Activated CD4-positive, alpha-beta T cell treated with anti-CD3 and anti-CD28 coated beads for 48 hours (primary cell): ENCODE results near the gene MED17.

Experiments used
- DNase-seq: peaks from one replicate; pipeline ENCODE4 v3.0.0-alpha.2; 2020

MED17 gene

GRCh38 chr11:93820847-93821246 lies 36.8 kb downstream of the MED17 start:
- no peak for DNase-seq

GRCh38 chr11:93821617-93822016 lies 37.5 kb downstream of the MED17 start:
- no peak for DNase-seq

DNA sequence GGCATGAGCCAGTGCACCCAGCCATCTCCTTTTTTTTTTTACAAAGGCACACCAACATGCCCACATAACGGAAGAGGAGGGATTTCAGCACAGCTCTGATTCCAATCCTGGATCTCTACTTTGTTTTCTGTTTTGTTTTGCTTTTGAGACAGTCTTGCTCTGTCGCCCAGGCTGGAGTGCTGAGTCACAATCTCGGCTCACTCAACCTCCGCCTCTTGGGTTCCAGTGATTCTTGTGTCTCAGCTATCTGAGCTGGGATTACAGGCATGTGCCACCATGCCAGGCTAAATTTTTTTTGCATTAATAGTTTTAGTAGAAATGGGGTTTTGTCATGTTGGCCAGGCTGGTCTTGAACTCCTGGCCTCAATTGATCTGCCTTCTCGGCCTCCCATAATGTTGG lies 38.3 kb downstream of the MED17 start:
- DNase-seq: no peak

- DNase-seq: no peak
Observed at GRCh38 chr11:93823210-93823609, 39.1 kb downstream of the MED17 start.

GRCh38 chr11:93827363-93827762 lies 43.3 kb downstream of the MED17 start:
- no peak for DNase-seq

DNA sequence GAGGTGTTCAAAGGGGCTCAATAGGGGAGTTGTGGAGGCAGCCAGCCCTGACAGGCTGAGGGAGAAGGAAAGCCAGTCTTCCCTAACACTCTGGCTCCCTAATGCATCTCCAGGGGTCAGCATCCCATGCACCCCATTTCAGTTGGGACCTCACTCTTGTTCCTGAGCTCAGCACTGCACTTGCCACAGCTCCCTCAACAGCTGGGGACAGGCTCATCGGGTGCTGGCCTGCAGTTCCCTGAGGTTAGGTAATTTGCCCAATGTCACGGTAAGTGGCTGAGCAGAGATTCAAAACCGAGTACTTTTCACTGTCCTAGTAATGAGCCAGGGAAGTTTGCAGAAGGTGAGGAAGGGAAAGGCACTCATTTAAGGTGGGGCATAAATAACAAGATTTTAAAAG lies 45.5 kb downstream of the MED17 start:
- DNase-seq: no peak

DNA sequence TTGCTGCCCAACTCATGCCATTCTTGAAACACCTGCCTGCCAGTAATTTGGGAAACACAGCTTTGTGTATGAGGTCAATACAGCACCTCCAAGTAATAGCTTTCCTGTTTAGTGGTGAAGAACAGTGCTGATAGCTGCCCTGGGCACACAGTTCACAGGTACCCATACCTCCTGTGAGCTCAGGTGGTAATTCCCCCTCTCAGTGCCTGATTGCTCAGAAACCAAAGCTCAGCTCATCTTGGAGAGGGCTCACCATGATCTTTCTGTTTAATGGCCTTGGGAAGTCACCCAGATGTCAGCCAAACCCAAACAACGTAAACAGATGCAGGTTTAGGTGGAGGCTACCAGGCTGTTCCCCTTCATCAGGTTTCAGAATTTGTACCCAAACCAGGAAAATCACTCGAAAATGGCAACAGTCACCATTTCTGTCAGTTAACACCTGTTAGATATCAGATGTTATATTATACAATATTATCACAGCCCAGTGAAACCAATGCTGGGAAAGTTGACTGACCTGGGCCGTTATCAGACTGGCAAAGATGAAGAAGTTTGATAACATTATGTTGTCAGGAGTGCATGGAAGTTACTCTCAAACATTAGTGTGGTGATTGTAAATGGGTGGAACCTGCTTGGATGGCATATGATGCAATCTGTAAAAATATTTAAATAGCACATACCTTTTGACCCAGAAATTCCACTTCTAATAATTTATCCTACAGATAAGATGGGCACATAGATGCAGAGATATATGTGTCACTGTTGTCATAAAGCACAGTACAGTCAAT lies 47.5 kb downstream of the MED17 start:
- DNase-seq: no peak

- DNase-seq: no peak
Observed at GRCh38 chr11:93832780-93833179, 48.7 kb downstream of the MED17 start.

GRCh38 chr11:93838967-93839366 lies 54.9 kb downstream of the MED17 start:
- DNase-seq: no peak

DNA sequence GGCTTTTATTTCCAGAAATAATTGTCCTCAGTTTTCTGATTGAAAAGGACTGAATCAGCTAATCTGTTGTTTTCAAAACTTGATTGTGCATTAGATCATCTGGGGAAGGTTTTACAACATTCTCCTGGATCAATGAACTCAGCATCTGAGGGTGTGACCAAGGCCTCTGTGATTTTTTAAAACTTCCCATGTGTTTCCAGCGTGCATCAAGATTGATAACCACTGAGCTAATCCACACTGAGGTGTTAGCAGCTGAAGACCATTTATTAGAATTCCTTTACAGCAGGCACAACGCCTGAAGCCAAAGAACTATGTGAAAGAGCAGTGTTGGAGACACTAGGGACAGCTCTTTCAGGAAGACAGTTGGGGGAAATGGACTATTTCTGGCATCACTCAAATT lies 56.1 kb downstream of the MED17 start:
- DNase-seq: no peak

DNA sequence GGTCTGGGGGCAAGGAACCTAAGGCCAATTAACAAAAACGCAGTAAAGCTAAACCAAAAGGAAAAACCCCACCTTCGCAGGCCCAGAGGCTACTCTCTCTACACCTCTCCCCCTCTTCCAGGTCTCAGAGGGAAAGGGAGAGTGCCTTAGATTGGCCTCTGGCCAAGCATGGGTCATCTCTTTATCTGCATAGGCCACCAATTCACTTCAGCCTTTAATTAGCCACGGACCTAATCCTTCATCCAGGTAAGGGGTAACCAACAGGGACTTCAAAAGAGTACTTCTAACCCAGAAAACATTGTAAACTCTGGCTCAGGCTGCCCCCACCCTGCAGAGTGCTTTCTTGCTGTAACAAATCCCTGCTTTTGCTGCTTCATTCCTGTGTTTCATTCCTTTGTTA lies 56.9 kb downstream of the MED17 start:
- DNase-seq: no peak

DNA sequence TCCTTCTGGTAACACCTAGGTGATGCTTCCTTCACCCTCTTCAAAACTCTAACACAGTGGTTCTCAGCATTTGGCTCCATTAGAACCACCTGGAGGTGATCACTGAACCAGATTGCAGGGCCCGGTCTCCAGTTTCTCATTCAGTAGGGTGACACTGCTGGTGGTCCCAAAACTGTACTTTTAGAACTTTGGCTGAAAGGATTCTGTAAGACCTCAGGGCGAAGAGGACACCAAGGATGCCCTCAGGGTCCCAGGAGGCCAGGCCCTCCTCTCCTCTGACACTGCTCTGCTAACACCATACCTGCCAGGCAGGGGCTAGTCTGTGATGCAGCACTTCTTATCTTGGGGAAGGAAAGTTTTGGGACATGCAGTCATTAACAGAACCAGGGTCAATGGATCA lies 57.4 kb downstream of the MED17 start:
- no peak for DNase-seq

DNA sequence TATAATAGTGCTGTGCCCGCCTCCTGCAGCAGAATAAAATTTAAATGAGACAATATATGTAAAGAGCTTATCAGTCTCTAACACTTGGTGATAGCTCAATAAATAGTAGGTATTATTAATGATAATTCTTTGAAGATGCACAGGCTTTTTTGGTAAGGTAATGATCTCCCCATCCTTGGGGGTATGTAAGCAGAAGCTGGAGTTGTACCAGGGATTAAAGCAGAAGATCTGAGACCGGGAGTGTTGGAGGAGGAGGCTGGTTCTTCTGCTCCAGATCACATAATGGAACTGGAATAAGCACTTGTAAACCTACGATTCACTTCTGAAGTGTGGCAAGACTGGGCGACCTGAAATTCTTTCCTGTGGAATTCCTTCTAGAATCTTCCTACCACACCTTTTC lies 58.0 kb downstream of the MED17 start:
- DNase-seq: no peak

DNA sequence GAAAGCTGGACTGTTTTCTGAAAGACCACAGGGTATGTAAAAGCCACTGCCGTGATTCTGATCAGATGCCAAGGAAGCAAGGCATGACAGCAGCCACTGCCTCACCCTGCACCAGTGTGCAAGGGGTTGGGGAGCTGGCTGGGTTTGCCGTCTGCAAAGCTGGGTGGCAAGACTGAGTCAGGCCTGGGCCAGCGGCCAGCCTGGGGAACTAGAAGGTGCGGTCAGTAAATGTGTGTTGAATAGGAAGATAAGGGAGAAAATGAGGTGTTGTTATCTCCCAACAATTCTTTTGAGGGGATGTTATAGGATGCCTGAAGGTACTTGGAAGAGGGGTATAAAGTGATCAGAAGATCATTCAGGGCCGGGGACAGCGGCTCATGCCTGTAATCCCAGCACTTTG lies 58.4 kb downstream of the MED17 start:
- DNase-seq: no peak

GRCh38 chr11:93843906-93844305 lies 59.8 kb downstream of the MED17 start:
- no peak for DNase-seq

DNA sequence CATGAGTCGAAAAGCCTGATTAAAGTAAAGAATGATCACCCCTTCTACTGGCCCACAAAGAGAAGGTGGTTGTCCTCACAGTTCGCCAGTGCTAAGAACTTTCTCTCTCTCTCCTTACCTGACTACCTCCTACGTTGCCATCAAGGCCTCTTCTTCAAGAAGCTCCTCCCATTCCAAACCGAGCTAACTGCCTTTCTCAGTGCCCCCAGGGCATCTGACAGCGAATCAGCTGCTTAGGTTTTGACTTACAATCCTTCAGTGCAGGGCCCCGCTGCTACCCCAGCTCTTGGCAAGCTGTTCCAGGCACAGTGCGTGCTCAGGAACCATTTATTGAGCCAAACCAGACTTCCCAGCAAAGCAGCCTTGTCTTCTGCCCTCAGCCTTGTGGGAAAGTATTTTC lies 60.5 kb downstream of the MED17 start:
- DNase-seq: no peak

GRCh38 chr11:93845181-93846092 lies 61.4 kb downstream of the MED17 start:
- no peak for DNase-seq

DNA sequence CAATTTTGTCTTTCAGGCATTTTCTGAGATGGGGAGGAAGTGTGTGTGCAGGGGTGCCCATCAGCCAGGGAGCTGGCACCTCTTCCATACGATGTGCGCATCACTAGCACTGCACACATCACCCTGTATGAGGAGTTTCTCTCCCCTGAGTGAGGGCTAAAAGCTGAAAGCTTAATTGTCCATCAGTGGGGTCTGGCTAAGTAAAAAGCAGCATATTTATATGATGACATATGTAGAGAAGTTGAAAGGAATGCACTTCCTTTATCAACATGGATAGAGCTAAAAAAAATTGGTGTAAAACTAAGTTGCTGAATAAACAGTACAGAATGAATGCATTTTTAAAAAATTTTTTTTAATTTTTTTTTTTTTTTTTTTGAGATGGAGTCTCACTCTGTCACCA lies 62.3 kb downstream of the MED17 start:
- DNase-seq: no peak

GRCh38 chr11:93849201-93849600 lies 65.1 kb downstream of the MED17 start:
- no peak for DNase-seq

DNA sequence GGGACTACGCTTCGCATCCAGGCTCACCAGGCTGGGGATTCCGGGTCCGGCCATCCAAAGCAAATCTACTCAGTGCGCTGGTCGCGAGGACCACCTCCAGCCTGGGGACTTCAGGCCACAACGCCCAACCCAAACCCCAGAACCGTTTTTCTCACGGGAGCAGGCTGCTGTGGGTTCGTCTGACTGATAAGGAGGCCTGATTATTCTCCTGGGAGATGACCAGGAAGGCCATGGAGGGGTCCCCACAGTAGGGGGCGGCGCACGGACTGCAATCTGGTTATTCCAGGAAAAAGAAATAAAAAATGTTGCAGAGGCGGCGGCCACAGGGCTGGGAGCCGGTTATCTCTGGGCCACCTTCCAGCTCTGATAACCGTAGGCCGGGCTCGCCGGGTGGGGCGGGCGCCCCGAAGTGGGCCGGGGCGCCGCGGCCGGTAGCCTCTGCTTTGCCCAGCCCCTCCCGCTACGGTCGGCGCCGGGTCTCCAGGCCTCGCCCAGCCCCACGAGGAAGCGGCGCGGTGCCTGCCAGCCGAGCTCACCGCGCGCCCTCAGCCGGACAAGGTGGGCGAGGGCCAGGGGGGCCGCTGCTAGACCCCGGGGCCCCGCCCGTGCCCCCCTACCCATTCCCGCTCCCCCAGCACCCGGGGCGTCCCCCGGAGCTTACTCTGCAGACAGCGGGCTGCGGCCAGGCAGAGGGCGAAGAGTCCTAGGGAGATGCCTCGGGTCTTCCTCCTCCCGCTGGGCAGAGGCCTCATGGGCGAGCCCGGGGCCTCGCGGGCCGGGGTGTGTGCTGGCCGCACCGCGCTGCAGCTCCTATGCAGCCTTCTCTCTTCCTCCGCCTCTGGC lies 65.9 kb downstream of the MED17 start:
- no peak for DNase-seq

GRCh38 chr11:93850594-93851018 lies 66.5 kb downstream of the MED17 start, which contains the start of gene VSTM5:
TSS of gene VSTM5 (minus strand) at chr11:93850618. CDS start at chr11:93850502, 116 bp downstream.
- no peak for DNase-seq

DNA sequence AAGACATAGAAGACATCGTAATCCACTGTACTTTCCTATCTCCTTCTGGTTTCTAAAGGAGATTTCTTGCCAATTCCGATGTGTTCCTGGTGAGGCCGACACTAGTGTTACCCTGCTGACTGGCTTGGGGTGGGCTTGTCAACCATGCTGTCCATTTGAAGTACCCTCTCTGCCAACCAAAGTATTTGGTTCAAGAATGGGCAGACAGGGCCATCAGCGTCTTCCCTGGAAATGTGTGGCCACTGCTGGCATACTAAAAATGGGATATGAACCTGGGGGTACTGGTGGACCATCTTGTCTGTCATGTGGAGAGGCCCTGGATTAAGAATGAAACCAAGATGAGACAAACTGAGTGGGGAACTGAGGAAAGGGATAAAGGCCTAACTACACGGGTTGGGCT lies 68.2 kb downstream of the MED17 start:
- DNase-seq: no peak
